Smooth muscle cell (in vitro differentiated cells): ENCODE data around the gene CTNNB1. TPM values are rescaled to one million over a fixed set of nuclear protein-coding genes. Genes with fewer than 3 reads are reported as not detected.
A peak's percentile ranks its signal among the peaks of the same experiment; 100 is the strongest.

Source experiments
- DNase-seq: peaks from one replicate; lab custom pipeline; 2025; ENCODE audit not compliant: unreplicated experiment; lab: John Stamatoyannopoulos, UW
- H2AFZ ChIP-seq: fragments of 200-600 bp; sonication (generic); 2 replicates; pipeline ENCODE4 v1.6.0; 2016; ENCODE audit warnings: antibody characterized with exemption, low read depth, mild to moderate bottlenecking
- H3F3A ChIP-seq: fragments of 200-600 bp; sonication (generic); 2 replicates; pipeline ENCODE4 v1.6.0; 2017; ENCODE audit warnings: antibody characterized with exemption, low read depth
- H3K27ac ChIP-seq: fragments of 200-600 bp; sonication (generic); 2 replicates; pipeline ENCODE4 v1.5.1; 2016; ENCODE audit warnings: low read depth, mild to moderate bottlenecking
- H3K27me3 ChIP-seq: fragments of 200-600 bp; sonication (generic); 2 replicates; pipeline ENCODE4 v1.6.1; 2016; ENCODE audit warnings: low read depth, mild to moderate bottlenecking
- H3K36me3 ChIP-seq: fragments of 200-600 bp; sonication (generic); 2 replicates; pipeline ENCODE4 v1.5.1; 2016; ENCODE audit warnings: low read depth
- H3K4me1 ChIP-seq: fragments of 200-600 bp; sonication (generic); 2 replicates; pipeline ENCODE4 v1.5.1; 2016; ENCODE audit warnings: low read depth
- H3K4me2 ChIP-seq: fragments of 200-600 bp; sonication (generic); 2 replicates; pipeline ENCODE4 v1.6.0; 2016; ENCODE audit warnings: mild to moderate bottlenecking
- H3K4me3 ChIP-seq: fragments of 200-600 bp; sonication (generic); 2 replicates; pipeline ENCODE4 v1.5.1; 2016; ENCODE audit warnings: mild to moderate bottlenecking
- H3K79me2 ChIP-seq: fragments of 200-600 bp; sonication (generic); 2 replicates; pipeline ENCODE4 v1.6.0; 2016; ENCODE audit warnings: low read depth, mild to moderate bottlenecking
- H3K9ac ChIP-seq: fragments of 200-600 bp; sonication (generic); 2 replicates; pipeline ENCODE4 v1.6.0; 2016; ENCODE audit warnings: low read depth
- H3K9me3 ChIP-seq: fragments of 200-600 bp; sonication (generic); replicated peaks from 2 replicates; pipeline ENCODE4 v1.5.1; 2016; ENCODE audit warnings: low read depth
- H4K20me1 ChIP-seq: fragments of 200-600 bp; sonication (generic); 2 replicates; pipeline ENCODE4 v1.6.0; 2016; ENCODE audit warnings: low read depth
- CTCF ChIP-seq: fragments of 200-600 bp; sonication (generic); IDR thresholded peaks from 2 replicates; pipeline ENCODE4 v1.5.1; 2017; ENCODE audit warnings: borderline replicate concordance, mild to moderate bottlenecking, antibody characterized with exemption; ENCODE audit not compliant: insufficient read depth, poor library complexity, severe bottlenecking
- WGBS: methylation state at CpG from one replicate; pipeline ENCODE4 v1.1.7; 2016; ENCODE audit warnings: low lambda C conversion rate; 5-methylcytosine and 5-hydroxymethylcytosine counted together
- polyA plus RNA-seq: library from polyadenylated mRNA; unstranded; fragments of >200 nt; fragmentation: Nextera tagmentation; extraction: Ambion mirVana; gene quantifications from 2 replicates; pipeline ENCODE4 v1.2.1, GENCODE V29; 2016
- total RNA-seq: library from RNA; depleted of rRNA; stranded (reverse); fragments of >200 nt; gene quantifications from 2 replicates; pipeline ENCODE4 v1.2.3, GENCODE V29; 2014

Gene CTNNB1
- total and polyA plus RNA-seq, 2 experiments from 2014 or later, result 167 to 957 TPM

DNA sequence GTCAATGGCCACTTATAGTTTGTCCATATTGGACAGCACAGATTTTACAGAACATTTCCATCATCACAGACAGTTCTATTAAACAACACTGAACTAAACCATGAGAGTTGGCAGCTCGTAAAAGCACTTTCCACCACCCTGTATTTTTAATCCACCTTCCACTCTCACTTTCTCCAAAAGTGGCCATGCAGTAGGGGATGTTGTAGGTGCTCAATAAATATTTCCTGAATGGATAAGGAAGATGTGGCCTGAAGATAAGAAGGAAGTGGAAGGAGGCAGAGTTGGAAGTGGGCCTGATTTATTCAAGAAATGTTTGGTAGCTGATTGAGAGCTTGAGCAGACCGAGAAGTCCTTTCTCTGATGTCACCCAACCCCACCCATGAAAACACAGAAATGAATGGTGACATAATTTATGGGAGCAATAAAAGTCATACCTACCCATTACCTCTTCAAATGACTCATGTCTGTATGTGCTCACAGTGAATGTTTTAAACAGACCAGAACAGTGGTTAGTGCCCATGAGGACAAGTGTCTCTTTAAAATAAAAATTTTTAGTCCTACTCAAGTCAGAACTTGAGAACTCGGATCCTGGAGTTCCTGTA, 39.6 kb upstream of the CTNNB1 start:
- Histone ChIP-seq H4K20me1 (no peaks in the 10 kb centered on the region), H3K4me3 (no peak overlapping the region), H3K4me1 (no peaks in the 10 kb centered on the region), H3K9ac (peak overlapping the region; percentile 20), H3K79me2 (no peaks in the 10 kb centered on the region), H2AFZ (no peak overlapping the region), H3K36me3 (no peaks in the 10 kb centered on the region), H3F3A (peaks cover 3% of the 10 kb centered on the region), H3K4me2 (no peak overlapping the region), H3K9me3 (no peaks in the 10 kb centered on the region), H3K27me3 (no peaks in the 10 kb centered on the region), H3K27ac (peak overlapping the region; percentile 80)
- no peak for TF ChIP-seq CTCF
- no peak for DNase-seq
- 81% methylated on average over 3 of the region's 3 CpGs for WGBS

GRCh38 chr3:41162541-41162940, 36.8 kb upstream of the CTNNB1 start:
- Histone ChIP-seq H3K4me1 (no peaks in the 10 kb centered on the region), H3K27ac (no peak overlapping the region), H3K4me3 (no peak overlapping the region), H2AFZ (no peak overlapping the region), H3K79me2 (no peaks in the 10 kb centered on the region), H3K4me2 (no peak overlapping the region), H3F3A (peaks cover 3% of the 10 kb centered on the region), H3K9ac (no peak overlapping the region), H3K36me3 (no peaks in the 10 kb centered on the region), H3K9me3 (no peaks in the 10 kb centered on the region), H3K27me3 (no peaks in the 10 kb centered on the region), H4K20me1 (no peaks in the 10 kb centered on the region)
- no peak for DNase-seq
- WGBS, result 94% methylated on average over 3 of the region's 3 CpGs
- no peak for TF ChIP-seq CTCF

DNA sequence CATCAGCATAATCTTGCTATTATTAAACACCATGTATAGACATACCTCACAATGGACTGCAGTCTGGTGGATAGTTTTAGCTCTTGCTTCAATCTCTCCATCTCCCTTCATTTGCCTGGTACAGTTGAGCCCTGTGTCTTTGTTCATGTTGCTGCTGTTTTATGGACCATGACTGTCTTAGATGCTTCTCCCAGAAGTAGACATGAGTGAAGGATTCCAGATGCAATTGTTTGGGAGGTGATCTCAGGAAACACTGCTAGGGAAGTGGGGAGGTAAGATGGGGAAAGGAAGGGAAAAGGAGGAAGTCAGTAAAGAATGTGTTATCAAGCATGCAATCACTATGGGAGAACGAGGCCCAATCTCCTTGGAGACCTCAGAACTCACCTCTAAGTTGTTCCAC, 36.3 kb upstream of the CTNNB1 start:
- H3K9ac ChIP-seq, result no peak overlapping the region
- WGBS, result 35% methylated on average over 1 of the region's 1 CpG
- peaks cover 3% of the 10 kb centered on the region for H3F3A ChIP-seq
- no peak overlapping the region for H3K4me2 ChIP-seq
- no peak overlapping the region for H3K27ac ChIP-seq
- no peak overlapping the region for H3K4me3 ChIP-seq
- no peaks in the 10 kb centered on the region for H3K27me3 ChIP-seq
- no peaks in the 10 kb centered on the region for H4K20me1 ChIP-seq
- no peaks in the 10 kb centered on the region for H3K4me1 ChIP-seq
- H3K79me2 ChIP-seq, result no peaks in the 10 kb centered on the region
- H3K36me3 ChIP-seq, result no peaks in the 10 kb centered on the region
- no peaks in the 10 kb centered on the region for H3K9me3 ChIP-seq
- TF ChIP-seq CTCF, result no peak
- H2AFZ ChIP-seq, result no peak overlapping the region
- DNase-seq, result no peak

DNA sequence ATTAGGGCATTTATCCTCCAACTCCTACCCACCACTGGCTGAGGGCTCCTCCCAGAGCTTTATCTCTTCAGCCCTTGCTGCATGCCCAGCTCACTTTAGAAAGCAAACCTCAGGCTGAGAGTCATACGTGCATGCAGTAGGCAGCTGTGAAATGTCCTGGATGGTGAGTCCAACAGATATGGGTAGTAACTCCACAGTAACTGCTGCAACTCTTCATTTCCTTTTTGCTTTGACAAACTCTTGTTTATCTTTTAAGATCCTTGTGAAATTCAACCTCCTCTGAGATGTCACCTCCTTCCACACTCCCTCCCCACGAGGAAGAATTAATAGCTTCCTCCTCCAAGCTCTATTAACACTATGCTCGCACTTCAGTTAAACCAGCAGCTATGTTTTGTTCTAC, 35.9 kb upstream of the CTNNB1 start:
- Histone ChIP-seq H3K36me3 (no peaks in the 10 kb centered on the region), H4K20me1 (no peaks in the 10 kb centered on the region), H3K27me3 (no peaks in the 10 kb centered on the region), H3K9me3 (no peaks in the 10 kb centered on the region), H3K4me2 (no peak overlapping the region), H3K4me1 (no peaks in the 10 kb centered on the region), H2AFZ (no peak overlapping the region), H3K27ac (no peak overlapping the region), H3K4me3 (no peak overlapping the region), H3F3A (peaks cover 3% of the 10 kb centered on the region), H3K9ac (no peak overlapping the region), H3K79me2 (no peaks in the 10 kb centered on the region)
- TF ChIP-seq CTCF, result no peak
- no peak for DNase-seq
- 28% methylated on average over 3 of the region's 3 CpGs for WGBS
